Liver (tissue), 3 donors: Measurements from ENCODE around the gene UCK2.

ENCODE experiments used
- EGR1 ChIP-seq, 2 donors: IDR thresholded peaks; 2 replicates each; pipeline ENCODE4 v1.6.1; 2016 to 2018; ENCODE audit warnings: antibody characterized with exemption in 2 of 2, low read depth in 2 of 2
- FOXA1 ChIP-seq: IDR thresholded peaks from 2 replicates; pipeline ENCODE4 v1.6.1; 2016; ENCODE audit warnings: antibody characterized with exemption
- GABPA ChIP-seq, 2 donors: IDR thresholded peaks in 1 of 2; conservative IDR thresholded peaks in 1 of 2; 2 replicates each; pipeline ENCODE4 v1.6.1; 2016; ENCODE audit warnings: antibody characterized with exemption in 2 of 2, mild to moderate bottlenecking in 1 of 2, moderate library complexity in 1 of 2
- HNF4A ChIP-seq, 2 donors: conservative IDR thresholded peaks; 2 replicates each; pipeline ENCODE4 v1.6.1; 2016; ENCODE audit warnings: antibody characterized with exemption in 2 of 2, mild to moderate bottlenecking in 2 of 2
- JUND ChIP-seq, 2 donors: IDR thresholded peaks; 2 replicates each; pipeline ENCODE4 v1.6.1; 2016; ENCODE audit warnings: antibody characterized with exemption in 2 of 2
- RAD21 ChIP-seq, 2 donors: IDR thresholded peaks; 2 replicates each; pipeline ENCODE4 v1.6.1; 2016; ENCODE audit warnings: antibody characterized with exemption in 2 of 2, mild to moderate bottlenecking in 2 of 2
- RXRA ChIP-seq, 2 donors: IDR thresholded peaks; 2 replicates each; pipeline ENCODE4 v1.6.1; 2017 to 2018; ENCODE audit warnings: antibody characterized with exemption in 2 of 2, mild to moderate bottlenecking in 1 of 2
- TAF1 ChIP-seq: conservative IDR thresholded peaks from 2 replicates; pipeline ENCODE4 v1.6.1; 2016; ENCODE audit warnings: antibody characterized with exemption, mild to moderate bottlenecking
- YY1 ChIP-seq: IDR thresholded peaks from 2 replicates; pipeline ENCODE4 v1.6.1; 2016; ENCODE audit warnings: antibody characterized with exemption, mild to moderate bottlenecking
- TF ChIP-seq, protein P1 (sequence below): fragments of 150-350 bp; IDR thresholded peaks from 2 replicates; pipeline ENCODE4 v1.5.1; 2017; ENCODE audit warnings: improper control_type of control experiment, low read depth, low read length; ENCODE audit not compliant: missing input control
- TF ChIP-seq, protein P2 (sequence below): IDR thresholded peaks from 2 replicates; pipeline ENCODE4 v1.6.1; 2016; ENCODE audit warnings: antibody characterized with exemption
- TF ChIP-seq, protein P3 (sequence below): IDR thresholded peaks from 2 replicates; pipeline ENCODE4 v1.6.1; 2016; ENCODE audit warnings: antibody characterized with exemption, mild to moderate bottlenecking
- TF ChIP-seq, protein P4 (sequence below): IDR thresholded peaks from 2 replicates; pipeline ENCODE4 v1.6.1; 2016; ENCODE audit warnings: antibody characterized with exemption
- donor health status: healthy.
- donor health status: healthy.

DNA sequence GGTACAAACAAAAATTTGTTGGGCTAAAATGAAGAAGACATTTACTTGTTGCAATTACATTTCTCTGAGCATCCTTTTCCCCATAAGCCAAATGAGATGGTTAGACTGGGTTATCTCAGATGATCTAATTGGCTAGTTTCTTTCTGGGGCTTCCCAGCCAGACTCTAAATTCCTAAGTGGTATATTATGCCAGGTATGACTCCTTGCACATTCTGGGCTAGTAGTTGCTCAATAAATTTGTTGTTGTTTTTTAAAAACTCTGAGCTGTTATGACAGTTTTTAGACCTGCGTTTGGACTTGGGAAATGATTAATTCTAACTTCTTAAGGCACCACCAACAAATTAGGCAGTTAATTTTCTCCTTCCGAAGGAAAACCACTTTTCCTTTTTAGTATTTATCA is 66.1 kb downstream of the UCK2 start:
- TF ChIP-seq, protein P1, sequence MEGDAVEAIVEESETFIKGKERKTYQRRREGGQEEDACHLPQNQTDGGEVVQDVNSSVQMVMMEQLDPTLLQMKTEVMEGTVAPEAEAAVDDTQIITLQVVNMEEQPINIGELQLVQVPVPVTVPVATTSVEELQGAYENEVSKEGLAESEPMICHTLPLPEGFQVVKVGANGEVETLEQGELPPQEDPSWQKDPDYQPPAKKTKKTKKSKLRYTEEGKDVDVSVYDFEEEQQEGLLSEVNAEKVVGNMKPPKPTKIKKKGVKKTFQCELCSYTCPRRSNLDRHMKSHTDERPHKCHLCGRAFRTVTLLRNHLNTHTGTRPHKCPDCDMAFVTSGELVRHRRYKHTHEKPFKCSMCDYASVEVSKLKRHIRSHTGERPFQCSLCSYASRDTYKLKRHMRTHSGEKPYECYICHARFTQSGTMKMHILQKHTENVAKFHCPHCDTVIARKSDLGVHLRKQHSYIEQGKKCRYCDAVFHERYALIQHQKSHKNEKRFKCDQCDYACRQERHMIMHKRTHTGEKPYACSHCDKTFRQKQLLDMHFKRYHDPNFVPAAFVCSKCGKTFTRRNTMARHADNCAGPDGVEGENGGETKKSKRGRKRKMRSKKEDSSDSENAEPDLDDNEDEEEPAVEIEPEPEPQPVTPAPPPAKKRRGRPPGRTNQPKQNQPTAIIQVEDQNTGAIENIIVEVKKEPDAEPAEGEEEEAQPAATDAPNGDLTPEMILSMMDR = no peak
- TF ChIP-seq, protein P2, sequence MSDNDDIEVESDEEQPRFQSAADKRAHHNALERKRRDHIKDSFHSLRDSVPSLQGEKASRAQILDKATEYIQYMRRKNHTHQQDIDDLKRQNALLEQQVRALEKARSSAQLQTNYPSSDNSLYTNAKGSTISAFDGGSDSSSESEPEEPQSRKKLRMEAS = no peak
- TF ChIP-seq, protein P3, sequence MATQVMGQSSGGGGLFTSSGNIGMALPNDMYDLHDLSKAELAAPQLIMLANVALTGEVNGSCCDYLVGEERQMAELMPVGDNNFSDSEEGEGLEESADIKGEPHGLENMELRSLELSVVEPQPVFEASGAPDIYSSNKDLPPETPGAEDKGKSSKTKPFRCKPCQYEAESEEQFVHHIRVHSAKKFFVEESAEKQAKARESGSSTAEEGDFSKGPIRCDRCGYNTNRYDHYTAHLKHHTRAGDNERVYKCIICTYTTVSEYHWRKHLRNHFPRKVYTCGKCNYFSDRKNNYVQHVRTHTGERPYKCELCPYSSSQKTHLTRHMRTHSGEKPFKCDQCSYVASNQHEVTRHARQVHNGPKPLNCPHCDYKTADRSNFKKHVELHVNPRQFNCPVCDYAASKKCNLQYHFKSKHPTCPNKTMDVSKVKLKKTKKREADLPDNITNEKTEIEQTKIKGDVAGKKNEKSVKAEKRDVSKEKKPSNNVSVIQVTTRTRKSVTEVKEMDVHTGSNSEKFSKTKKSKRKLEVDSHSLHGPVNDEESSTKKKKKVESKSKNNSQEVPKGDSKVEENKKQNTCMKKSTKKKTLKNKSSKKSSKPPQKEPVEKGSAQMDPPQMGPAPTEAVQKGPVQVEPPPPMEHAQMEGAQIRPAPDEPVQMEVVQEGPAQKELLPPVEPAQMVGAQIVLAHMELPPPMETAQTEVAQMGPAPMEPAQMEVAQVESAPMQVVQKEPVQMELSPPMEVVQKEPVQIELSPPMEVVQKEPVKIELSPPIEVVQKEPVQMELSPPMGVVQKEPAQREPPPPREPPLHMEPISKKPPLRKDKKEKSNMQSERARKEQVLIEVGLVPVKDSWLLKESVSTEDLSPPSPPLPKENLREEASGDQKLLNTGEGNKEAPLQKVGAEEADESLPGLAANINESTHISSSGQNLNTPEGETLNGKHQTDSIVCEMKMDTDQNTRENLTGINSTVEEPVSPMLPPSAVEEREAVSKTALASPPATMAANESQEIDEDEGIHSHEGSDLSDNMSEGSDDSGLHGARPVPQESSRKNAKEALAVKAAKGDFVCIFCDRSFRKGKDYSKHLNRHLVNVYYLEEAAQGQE = no peak
- TF ChIP-seq EGR1 (IDR thresholded peaks at IDR 0.05; ENCODE audit: low read depth in 2 of 2) (no peak), YY1 (no peak), TAF1 (no peak), FOXA1 (no peak), RAD21 (IDR thresholded peaks at IDR 0.05) (no peak), HNF4A (conservative IDR thresholded peaks at IDR 0.05) (no peak), GABPA (IDR thresholded peaks at IDR 0.05 in 1 of 2, conservative IDR thresholded peaks at IDR 0.05 in 1 of 2) (no peak), RXRA (IDR thresholded peaks at IDR 0.05) (no peak), JUND (IDR thresholded peaks at IDR 0.05) (no peak)
- TF ChIP-seq, protein P4, sequence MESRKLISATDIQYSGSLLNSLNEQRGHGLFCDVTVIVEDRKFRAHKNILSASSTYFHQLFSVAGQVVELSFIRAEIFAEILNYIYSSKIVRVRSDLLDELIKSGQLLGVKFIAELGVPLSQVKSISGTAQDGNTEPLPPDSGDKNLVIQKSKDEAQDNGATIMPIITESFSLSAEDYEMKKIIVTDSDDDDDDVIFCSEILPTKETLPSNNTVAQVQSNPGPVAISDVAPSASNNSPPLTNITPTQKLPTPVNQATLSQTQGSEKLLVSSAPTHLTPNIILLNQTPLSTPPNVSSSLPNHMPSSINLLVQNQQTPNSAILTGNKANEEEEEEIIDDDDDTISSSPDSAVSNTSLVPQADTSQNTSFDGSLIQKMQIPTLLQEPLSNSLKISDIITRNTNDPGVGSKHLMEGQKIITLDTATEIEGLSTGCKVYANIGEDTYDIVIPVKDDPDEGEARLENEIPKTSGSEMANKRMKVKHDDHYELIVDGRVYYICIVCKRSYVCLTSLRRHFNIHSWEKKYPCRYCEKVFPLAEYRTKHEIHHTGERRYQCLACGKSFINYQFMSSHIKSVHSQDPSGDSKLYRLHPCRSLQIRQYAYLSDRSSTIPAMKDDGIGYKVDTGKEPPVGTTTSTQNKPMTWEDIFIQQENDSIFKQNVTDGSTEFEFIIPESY = no peak
